ENCODE results near the gene AEN. TPM values are rescaled to one million over a fixed set of nuclear protein-coding genes. Genes with fewer than 3 reads are reported as not detected.

AEN gene
- total RNA-seq, 1 donor from 2014 or later: 31.5 TPM

DNA sequence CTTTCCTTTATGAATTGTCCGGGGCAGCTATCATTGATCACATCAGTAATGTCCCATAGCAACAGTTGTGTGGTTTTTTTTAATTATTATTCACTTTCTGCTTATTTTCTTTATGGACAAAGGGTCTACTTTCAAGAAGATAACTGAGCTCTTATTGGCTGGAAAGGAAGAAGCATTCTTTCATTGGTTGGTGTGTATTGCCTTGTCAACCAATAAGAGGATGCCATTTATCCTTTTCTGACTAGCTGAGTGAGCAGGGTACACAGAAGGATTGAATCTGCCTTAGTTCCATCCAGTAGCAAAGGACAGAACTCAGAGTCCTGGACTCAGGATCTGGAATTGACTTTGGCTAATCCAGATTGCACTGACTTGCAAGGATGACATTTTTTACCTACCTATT lies 13.2 kb upstream of the AEN start:
- Mint-ChIP-seq H3K9me3 (ENCODE audit: unreplicated experiment) (no peaks in the 10 kb centered on the region), H3K36me3 (ENCODE audit: low read depth, unreplicated experiment) (peaks cover 4% of the 10 kb centered on the region), H3K27ac (ENCODE audit: unreplicated experiment) (no peak overlapping the region), H3K27me3 (ENCODE audit: unreplicated experiment) (peaks cover 16% of the 10 kb centered on the region), H3K4me3 (ENCODE audit: unreplicated experiment) (no peak overlapping the region), H3K4me1 (ENCODE audit: unreplicated experiment) (peaks cover 32% of the 10 kb centered on the region)
- no peak for DNase-seq (ENCODE audit: low spot score)
- TF ChIP-seq, protein P1, sequence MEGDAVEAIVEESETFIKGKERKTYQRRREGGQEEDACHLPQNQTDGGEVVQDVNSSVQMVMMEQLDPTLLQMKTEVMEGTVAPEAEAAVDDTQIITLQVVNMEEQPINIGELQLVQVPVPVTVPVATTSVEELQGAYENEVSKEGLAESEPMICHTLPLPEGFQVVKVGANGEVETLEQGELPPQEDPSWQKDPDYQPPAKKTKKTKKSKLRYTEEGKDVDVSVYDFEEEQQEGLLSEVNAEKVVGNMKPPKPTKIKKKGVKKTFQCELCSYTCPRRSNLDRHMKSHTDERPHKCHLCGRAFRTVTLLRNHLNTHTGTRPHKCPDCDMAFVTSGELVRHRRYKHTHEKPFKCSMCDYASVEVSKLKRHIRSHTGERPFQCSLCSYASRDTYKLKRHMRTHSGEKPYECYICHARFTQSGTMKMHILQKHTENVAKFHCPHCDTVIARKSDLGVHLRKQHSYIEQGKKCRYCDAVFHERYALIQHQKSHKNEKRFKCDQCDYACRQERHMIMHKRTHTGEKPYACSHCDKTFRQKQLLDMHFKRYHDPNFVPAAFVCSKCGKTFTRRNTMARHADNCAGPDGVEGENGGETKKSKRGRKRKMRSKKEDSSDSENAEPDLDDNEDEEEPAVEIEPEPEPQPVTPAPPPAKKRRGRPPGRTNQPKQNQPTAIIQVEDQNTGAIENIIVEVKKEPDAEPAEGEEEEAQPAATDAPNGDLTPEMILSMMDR (IDR thresholded peaks at IDR 0.05; ENCODE audit: unreplicated experiment): no peak

DNA sequence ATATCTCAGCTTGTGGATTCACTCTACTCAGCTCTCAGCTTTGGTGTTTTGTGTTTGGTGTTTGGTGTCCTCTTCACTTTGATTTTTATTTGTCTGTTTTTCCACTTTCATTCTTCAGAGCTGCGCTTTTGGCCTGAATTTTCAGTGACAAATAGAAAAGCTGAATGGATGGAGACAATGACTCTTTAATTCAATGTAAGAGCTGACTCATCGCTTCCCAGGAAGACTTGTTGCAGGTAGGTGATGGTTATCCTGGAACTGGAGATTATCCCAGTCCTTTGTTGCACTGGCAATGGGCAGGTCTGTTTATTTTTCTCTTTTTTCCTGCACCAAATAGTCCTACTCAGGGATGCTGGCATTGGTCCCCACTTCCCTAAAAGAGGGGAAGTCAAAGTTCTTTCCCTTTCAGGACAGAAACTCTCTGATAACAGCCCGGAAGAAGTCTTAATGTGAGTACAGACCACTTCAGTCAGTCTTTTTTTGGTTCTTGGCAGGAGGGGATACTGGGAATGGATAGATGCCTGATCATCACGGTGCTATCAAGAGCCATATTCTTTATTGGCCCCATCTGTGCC lies 12.4 kb upstream of the AEN start:
- no peak for DNase-seq (ENCODE audit: low spot score)
- H3K36me3 Mint-ChIP-seq (ENCODE audit: low read depth, unreplicated experiment): peaks cover 4% of the 10 kb centered on the region
- no peak overlapping the region for H3K27ac Mint-ChIP-seq (ENCODE audit: unreplicated experiment)
- H3K9me3 Mint-ChIP-seq (ENCODE audit: unreplicated experiment): no peaks in the 10 kb centered on the region
- peaks cover 13% of the 10 kb centered on the region for H3K27me3 Mint-ChIP-seq (ENCODE audit: unreplicated experiment)
- TF ChIP-seq, protein P1 (IDR thresholded peaks at IDR 0.05; ENCODE audit: unreplicated experiment): no peak
- H3K4me3 Mint-ChIP-seq (ENCODE audit: unreplicated experiment): no peak overlapping the region
- peaks cover 30% of the 10 kb centered on the region for H3K4me1 Mint-ChIP-seq (ENCODE audit: unreplicated experiment)

- TF ChIP-seq, protein P1 (IDR thresholded peaks at IDR 0.05; ENCODE audit: unreplicated experiment): no peak
- Mint-ChIP-seq H3K9me3 (ENCODE audit: unreplicated experiment) (no peaks in the 10 kb centered on the region), H3K36me3 (ENCODE audit: low read depth, unreplicated experiment) (peaks cover 4% of the 10 kb centered on the region), H3K4me1 (ENCODE audit: unreplicated experiment) (peaks cover 28% of the 10 kb centered on the region), H3K27ac (ENCODE audit: unreplicated experiment) (no peak overlapping the region), H3K4me3 (ENCODE audit: unreplicated experiment) (no peak overlapping the region), H3K27me3 (ENCODE audit: unreplicated experiment) (peaks cover 7% of the 10 kb centered on the region)
- DNase-seq (ENCODE audit: low spot score): no peak
Observed at GRCh38 chr15:88609344-88610090, 11.6 kb upstream of the AEN start.

DNA sequence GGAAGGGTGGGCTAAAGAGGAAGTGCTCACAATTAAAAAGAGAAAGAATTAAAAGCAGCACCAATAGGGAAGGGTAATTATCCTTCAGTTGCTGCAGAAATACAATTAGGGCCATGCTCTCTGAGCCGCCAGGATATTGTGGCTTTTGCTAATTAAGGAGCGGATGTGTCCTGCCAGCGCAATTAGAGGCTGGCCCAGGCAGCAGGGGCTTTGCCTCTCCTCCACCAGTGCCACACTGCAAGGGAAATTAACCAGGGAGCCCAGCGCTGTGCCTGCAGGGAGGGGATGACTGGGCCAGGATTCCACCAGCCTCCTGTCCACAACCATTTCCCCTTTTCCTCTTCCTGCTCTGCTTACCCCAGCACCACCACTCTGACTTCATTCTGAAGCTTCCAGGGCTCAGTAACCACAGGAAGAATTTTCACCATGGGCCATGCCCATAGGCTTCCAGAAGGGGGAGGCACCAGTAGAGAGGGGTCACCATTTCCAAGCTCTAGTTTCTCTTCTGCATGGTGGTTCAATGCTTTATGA lies 10.4 kb upstream of the AEN start:
- Mint-ChIP-seq H3K4me3 (ENCODE audit: unreplicated experiment) (no peak overlapping the region), H3K27me3 (ENCODE audit: unreplicated experiment) (peaks cover 4% of the 10 kb centered on the region), H3K9me3 (ENCODE audit: unreplicated experiment) (no peaks in the 10 kb centered on the region), H3K4me1 (ENCODE audit: unreplicated experiment) (peaks cover 20% of the 10 kb centered on the region), H3K27ac (ENCODE audit: unreplicated experiment) (no peak overlapping the region), H3K36me3 (ENCODE audit: low read depth, unreplicated experiment) (peaks cover 4% of the 10 kb centered on the region)
- TF ChIP-seq, protein P1 (IDR thresholded peaks at IDR 0.05; ENCODE audit: unreplicated experiment): peak; percentile 31
- peak; percentile 36 for DNase-seq (ENCODE audit: low spot score)

Data from endothelial cell (in vitro differentiated cells).